ENCODE data around the gene ICA1L. TPM values are rescaled to one million over a fixed set of nuclear protein-coding genes. Genes with fewer than 3 reads are reported as not detected.
A peak's percentile ranks its signal among the peaks of the same experiment; 100 is the strongest.
"Not testable (repeated sequence)": the region's sequence is repeated elsewhere in the genome, so short reads cannot be mapped to it uniquely, and the experiment has no call there.

The ICA1L gene
- total RNA-seq, 1 donor from 2014 or later = 4.1 TPM

DNA sequence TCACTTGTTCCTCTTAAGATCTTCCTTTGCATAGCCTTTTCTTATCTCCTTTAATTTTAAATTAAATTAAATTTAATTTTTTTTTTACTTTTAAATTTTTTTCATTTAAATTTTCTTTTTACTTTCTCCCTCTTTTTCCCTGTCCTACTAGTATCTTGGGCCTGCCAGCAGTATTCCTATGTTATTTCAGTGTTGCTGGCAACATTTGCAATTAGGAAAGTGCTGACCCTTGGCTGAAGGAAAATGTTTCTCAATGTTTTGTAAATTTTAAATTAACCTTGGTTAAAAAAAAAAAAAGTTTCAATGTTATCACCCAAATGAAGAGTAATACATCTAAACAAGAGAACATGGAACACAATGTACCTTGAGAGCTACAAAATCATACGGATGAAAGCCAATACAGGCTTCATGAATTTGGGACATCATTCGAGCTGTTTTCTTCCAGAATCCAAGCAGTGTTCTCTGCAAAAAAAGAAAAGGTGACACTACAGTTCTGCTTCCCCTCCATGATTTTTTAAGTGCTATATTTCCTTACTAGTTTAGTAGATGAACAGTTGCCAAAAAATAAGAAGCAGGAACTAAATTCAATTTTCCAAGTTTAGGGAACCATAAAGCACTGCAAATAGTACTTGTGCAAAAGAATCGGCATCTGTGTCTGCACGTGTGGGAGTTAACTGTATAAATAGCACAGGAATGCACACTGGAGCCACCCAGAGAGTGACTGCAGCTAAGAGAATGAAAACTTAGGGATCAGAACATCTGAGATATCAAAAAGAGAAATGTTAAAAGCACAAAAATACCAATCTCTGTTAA is 55.8 kb downstream of the ICA1L start:
- H3K27ac Mint-ChIP-seq (ENCODE audit: unreplicated experiment) = no peak overlapping the region
- no peaks in the 10 kb centered on the region for H3K9me3 Mint-ChIP-seq (ENCODE audit: unreplicated experiment)
- no peak overlapping the region for H3K4me3 Mint-ChIP-seq (ENCODE audit: unreplicated experiment)
- no peaks in the 10 kb centered on the region for H3K27me3 Mint-ChIP-seq (ENCODE audit: unreplicated experiment)
- H3K36me3 Mint-ChIP-seq (ENCODE audit: low read depth, unreplicated experiment) = peaks cover 13% of the 10 kb centered on the region
- no peak for DNase-seq (ENCODE audit: low spot score)
- no peaks in the 10 kb centered on the region for H3K4me1 Mint-ChIP-seq (ENCODE audit: unreplicated experiment)
- TF ChIP-seq, protein P1, sequence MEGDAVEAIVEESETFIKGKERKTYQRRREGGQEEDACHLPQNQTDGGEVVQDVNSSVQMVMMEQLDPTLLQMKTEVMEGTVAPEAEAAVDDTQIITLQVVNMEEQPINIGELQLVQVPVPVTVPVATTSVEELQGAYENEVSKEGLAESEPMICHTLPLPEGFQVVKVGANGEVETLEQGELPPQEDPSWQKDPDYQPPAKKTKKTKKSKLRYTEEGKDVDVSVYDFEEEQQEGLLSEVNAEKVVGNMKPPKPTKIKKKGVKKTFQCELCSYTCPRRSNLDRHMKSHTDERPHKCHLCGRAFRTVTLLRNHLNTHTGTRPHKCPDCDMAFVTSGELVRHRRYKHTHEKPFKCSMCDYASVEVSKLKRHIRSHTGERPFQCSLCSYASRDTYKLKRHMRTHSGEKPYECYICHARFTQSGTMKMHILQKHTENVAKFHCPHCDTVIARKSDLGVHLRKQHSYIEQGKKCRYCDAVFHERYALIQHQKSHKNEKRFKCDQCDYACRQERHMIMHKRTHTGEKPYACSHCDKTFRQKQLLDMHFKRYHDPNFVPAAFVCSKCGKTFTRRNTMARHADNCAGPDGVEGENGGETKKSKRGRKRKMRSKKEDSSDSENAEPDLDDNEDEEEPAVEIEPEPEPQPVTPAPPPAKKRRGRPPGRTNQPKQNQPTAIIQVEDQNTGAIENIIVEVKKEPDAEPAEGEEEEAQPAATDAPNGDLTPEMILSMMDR (IDR thresholded peaks at IDR 0.05; ENCODE audit: unreplicated experiment) = no peak

DNA sequence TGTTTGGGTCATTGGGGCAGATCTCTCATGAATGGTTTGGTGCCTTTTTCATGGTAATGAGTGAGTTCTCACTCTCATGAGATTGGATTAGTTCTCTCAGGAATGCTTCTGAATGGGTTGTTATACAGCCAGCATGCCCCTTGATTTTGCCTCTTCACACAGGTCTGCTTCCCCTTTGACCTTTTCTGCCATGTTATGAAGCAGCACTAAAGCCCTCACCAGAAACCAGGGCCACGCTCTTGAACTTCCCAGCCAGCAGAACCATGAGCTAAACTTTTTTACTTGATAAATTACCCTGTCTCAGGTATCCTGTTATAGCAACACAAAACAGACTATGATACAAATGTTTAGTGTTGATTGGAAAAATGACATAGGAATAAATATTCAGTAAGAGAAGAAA is 57.3 kb downstream of the ICA1L start:
- Mint-ChIP-seq H3K36me3 (ENCODE audit: low read depth, unreplicated experiment) (peaks cover 13% of the 10 kb centered on the region), H3K27ac (ENCODE audit: unreplicated experiment) (no peak overlapping the region), H3K9me3 (ENCODE audit: unreplicated experiment) (no peaks in the 10 kb centered on the region), H3K27me3 (ENCODE audit: unreplicated experiment) (no peaks in the 10 kb centered on the region), H3K4me3 (ENCODE audit: unreplicated experiment) (no peak overlapping the region), H3K4me1 (ENCODE audit: unreplicated experiment) (no peaks in the 10 kb centered on the region)
- DNase-seq (ENCODE audit: low spot score) = no peak
- TF ChIP-seq, protein P1 (IDR thresholded peaks at IDR 0.05; ENCODE audit: unreplicated experiment) = no peak

DNA sequence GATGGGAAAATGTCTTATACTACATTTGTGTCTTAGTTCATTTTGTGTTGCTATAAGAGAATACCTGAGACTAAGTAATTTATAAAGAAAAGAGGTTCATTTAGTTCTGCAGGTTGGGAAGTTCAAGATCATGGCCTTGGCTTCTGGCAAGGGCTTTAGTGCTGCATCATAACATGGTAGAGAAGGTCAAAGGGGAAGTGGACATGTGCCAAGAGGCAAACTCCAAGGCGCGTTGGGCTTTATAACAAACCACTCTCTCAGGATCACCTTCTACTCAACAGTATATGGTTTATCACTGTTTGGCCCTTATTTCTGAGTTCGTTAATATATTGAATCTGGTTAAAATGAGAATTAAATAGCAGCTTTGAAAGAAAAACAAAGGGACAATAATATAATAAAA is 58.2 kb downstream of the ICA1L start:
- TF ChIP-seq, protein P1 (IDR thresholded peaks at IDR 0.05; ENCODE audit: unreplicated experiment) = no peak
- Mint-ChIP-seq H3K27ac (ENCODE audit: unreplicated experiment) (no peak overlapping the region), H3K36me3 (ENCODE audit: low read depth, unreplicated experiment) (peaks cover 13% of the 10 kb centered on the region), H3K9me3 (ENCODE audit: unreplicated experiment) (no peaks in the 10 kb centered on the region), H3K4me1 (ENCODE audit: unreplicated experiment) (no peaks in the 10 kb centered on the region), H3K27me3 (ENCODE audit: unreplicated experiment) (peaks cover 1% of the 10 kb centered on the region), H3K4me3 (ENCODE audit: unreplicated experiment) (no peak overlapping the region)
- no peak for DNase-seq (ENCODE audit: low spot score)

DNA sequence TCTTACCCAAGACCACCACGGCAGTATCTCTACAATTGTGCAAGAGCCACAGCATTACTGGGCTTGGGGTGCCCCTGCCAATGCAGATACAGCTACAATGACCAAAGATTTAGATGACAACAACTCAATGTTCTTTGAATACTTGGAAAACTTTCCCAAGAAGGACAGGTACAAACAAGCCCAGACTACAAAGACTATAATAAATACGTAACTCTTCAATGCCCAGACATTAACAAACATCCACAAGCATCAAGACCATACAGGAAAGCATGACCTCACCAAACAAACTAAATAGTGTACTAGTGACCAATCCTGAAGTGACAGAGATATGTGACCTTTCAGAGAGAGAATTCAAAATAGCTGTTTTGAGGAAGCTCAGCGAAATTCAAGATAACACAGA is 62.8 kb downstream of the ICA1L start:
- no peaks in the 10 kb centered on the region for H3K9me3 Mint-ChIP-seq (ENCODE audit: unreplicated experiment)

DNA sequence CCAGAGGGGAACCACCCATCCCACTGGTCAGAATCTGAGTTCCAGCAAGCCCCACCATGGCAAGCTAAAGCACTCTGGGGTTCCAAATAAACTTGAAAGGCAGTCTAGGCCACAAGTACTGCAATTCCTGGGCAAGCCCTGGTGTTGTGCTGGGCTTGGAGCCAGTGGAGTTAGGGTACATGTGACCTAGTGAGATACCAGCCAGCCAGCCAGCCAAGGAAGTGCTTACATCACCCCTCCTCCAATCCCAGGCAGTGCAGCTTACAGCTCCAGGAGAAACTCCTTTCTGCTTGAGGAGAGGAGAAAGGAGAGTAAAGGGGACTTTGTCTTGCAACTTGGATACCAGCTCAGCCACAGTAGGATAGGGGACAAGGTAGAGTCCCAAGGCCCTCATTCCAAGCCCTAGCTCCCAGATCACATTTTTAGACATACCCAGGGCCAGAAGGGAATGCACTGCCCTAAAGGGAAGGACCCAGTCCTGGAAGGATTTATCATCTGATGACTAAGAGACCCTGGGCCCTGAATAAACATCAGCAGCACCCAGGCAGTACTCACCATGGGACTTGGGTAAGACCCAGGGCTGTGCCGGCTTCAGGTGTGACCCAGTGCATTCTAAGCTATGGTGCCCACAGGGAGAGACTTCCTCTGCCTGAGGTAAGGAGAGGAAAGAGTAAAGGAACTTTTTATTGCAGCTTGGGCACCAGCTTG is 64.0 kb downstream of the ICA1L start:
- Mint-ChIP-seq H3K36me3 (ENCODE audit: low read depth, unreplicated experiment) (peaks cover 10% of the 10 kb centered on the region), H3K4me1 (ENCODE audit: unreplicated experiment) (peaks cover 15% of the 10 kb centered on the region)
- not testable (repeated sequence) for DNase-seq (ENCODE audit: low spot score); H3K9me3 Mint-ChIP-seq (ENCODE audit: unreplicated experiment); H3K4me3 Mint-ChIP-seq (ENCODE audit: unreplicated experiment); H3K27me3 Mint-ChIP-seq (ENCODE audit: unreplicated experiment); H3K27ac Mint-ChIP-seq (ENCODE audit: unreplicated experiment)

More for the DNA sequence above, 62.8 kb downstream of the ICA1L start:
- TF ChIP-seq, protein P1 (IDR thresholded peaks at IDR 0.05; ENCODE audit: unreplicated experiment) = no peak
- no peak for DNase-seq (ENCODE audit: low spot score)
- Mint-ChIP-seq H3K27ac (ENCODE audit: unreplicated experiment) (peak overlapping the region; percentile 2), H3K36me3 (ENCODE audit: low read depth, unreplicated experiment) (peaks cover 11% of the 10 kb centered on the region), H3K4me1 (ENCODE audit: unreplicated experiment) (peaks cover 15% of the 10 kb centered on the region), H3K4me3 (ENCODE audit: unreplicated experiment) (peak overlapping the region; percentile 62), H3K27me3 (ENCODE audit: unreplicated experiment) (peaks cover 3% of the 10 kb centered on the region)

DNA sequence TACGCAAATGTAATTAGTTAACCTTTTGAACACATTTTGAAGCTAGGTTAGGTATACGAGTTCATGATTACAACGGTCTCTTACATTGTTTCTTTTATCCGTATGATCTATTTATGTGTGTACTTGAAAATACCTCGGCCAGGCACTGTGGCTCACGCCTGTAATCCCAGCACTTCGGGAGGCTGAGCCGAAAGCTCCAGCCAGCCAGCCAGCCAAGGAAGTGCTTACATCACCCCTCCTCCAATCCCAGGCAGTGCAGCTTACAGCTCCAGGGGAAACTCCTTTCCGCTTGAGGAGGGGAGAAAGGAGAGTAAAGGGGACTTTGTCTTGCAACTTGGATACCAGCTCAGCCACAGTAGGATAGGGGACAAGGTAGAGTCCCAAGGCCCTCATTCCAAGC is 65.7 kb downstream of the ICA1L start:
- Mint-ChIP-seq H3K4me1 (ENCODE audit: unreplicated experiment) (peaks cover 15% of the 10 kb centered on the region), H3K27ac (ENCODE audit: unreplicated experiment) (peak overlapping the region; percentile 25)
- not testable (repeated sequence) for H3K27me3 Mint-ChIP-seq (ENCODE audit: unreplicated experiment); H3K4me3 Mint-ChIP-seq (ENCODE audit: unreplicated experiment); H3K9me3 Mint-ChIP-seq (ENCODE audit: unreplicated experiment); H3K36me3 Mint-ChIP-seq (ENCODE audit: low read depth, unreplicated experiment)
- peak; percentile 26 for DNase-seq (ENCODE audit: low spot score)

All from endothelial cell (in vitro differentiated cells).